PC-3 (cell line): ENCODE results near the gene AIG1. TPM values are rescaled to one million over a fixed set of nuclear protein-coding genes. Genes with fewer than 3 reads are reported as not detected.

Experiments
- ATAC-seq: fragments of 200-7000 bp; cut with Tn5 transposase; 2 replicates; pipeline ENCODE4 v1.9.1; 2020; ENCODE audit warnings: mild to moderate bottlenecking, moderate library complexity
- BruUV-seq: library from RNA; stranded (reverse); fragments of 400-500 nt; replicated peaks from 2 replicates; lab custom pipeline; 2021; lab: Mats Ljungman, UMichigan
- CTCF ChIA-PET: fragments of 300-600 bp; sonication (Branson Sonifier 250); formaldehyde crosslinking; loops from one replicate; lab custom pipeline; 2022; ENCODE audit warnings: antibody characterized with exemption; lab: Charles Lee
- POLR2A ChIA-PET: fragments of 300-600 bp; sonication (Branson Sonifier 250); formaldehyde crosslinking; loops from one replicate; lab custom pipeline; 2022; ENCODE audit warnings: antibody characterized with exemption; ENCODE audit not compliant: unreplicated experiment; lab: Charles Lee
- DNase-seq: peaks from one replicate; pipeline ENCODE4 v3.0.0-alpha.2; 2015
- H2AFZ ChIP-seq: fragments of 300-600 bp; sonication (generic); 2 replicates; pipeline ENCODE4 v1.6.0; 2016; ENCODE audit warnings: antibody characterized with exemption, low read length
- H3F3A ChIP-seq: fragments of 300-600 bp; sonication (generic); one replicate; pipeline ENCODE4 v1.6.0; 2017; ENCODE audit warnings: antibody characterized with exemption, low read length, control low read depth, mild to moderate bottlenecking; ENCODE audit not compliant: unreplicated experiment
- H3K27ac ChIP-seq: fragments of 300-600 bp; sonication (generic); 2 replicates; pipeline ENCODE4 v1.5.1; 2016; ENCODE audit warnings: mild to moderate bottlenecking, low read length
- H3K27me3 ChIP-seq: fragments of 300-600 bp; sonication (generic); 2 replicates; pipeline ENCODE4 v1.6.1; 2016; ENCODE audit warnings: low read length, mixed read lengths
- H3K36me3 ChIP-seq: fragments of 300-600 bp; sonication (generic); 2 replicates; pipeline ENCODE4 v1.6.1; 2016; ENCODE audit warnings: low read depth, mixed run types, low read length, mixed read lengths
- H3K4me1 ChIP-seq: fragments of 300-600 bp; sonication (generic); 2 replicates; pipeline ENCODE4 v1.5.1; 2016; ENCODE audit warnings: low read length; ENCODE audit not compliant: insufficient read depth
- H3K4me2 ChIP-seq: fragments of 300-600 bp; sonication (generic); 2 replicates; pipeline ENCODE4 v1.6.0; 2016; ENCODE audit warnings: low read length
- H3K4me3 ChIP-seq: fragments of 300-600 bp; sonication (generic); 2 replicates; pipeline ENCODE4 v1.5.1; 2016; ENCODE audit warnings: mild to moderate bottlenecking, low read length, mixed read lengths
- H3K79me2 ChIP-seq: fragments of 300-600 bp; sonication (generic); 2 replicates; pipeline ENCODE4 v1.6.1; 2017; ENCODE audit warnings: low read length, mixed read lengths
- H3K9ac ChIP-seq: fragments of 300-600 bp; sonication (generic); 2 replicates; pipeline ENCODE4 v1.6.0; 2016; ENCODE audit warnings: mild to moderate bottlenecking, low read length
- H3K9me2 ChIP-seq: fragments of 300-600 bp; sonication (generic); replicated peaks from 2 replicates; pipeline ENCODE4 v1.6.1; 2016; ENCODE audit warnings: mixed run types, low read length, mixed read lengths
- H3K9me3 ChIP-seq: fragments of 300-600 bp; sonication (generic); 2 replicates; pipeline ENCODE4 v1.6.1; 2016; ENCODE audit warnings: low read length, mixed read lengths
- H4K20me1 ChIP-seq: fragments of 300-600 bp; sonication (generic); 2 replicates; pipeline ENCODE4 v1.6.1; 2016; ENCODE audit warnings: low read length, mixed read lengths
- EZH2 ChIP-seq: fragments of 300-600 bp; sonication (generic); IDR thresholded peaks from one replicate; pipeline ENCODE4 v1.6.1; 2017; ENCODE audit warnings: antibody characterized with exemption, mild to moderate bottlenecking, low read length; ENCODE audit not compliant: unreplicated experiment
- EZH2phosphoT487 ChIP-seq: fragments of 300-600 bp; sonication (generic); IDR thresholded peaks from 2 replicates; pipeline ENCODE4 v1.6.1; 2018; ENCODE audit warnings: mild to moderate bottlenecking, antibody characterized with exemption, low read length, borderline replicate concordance
- intact Hi-C: fragments of 100-400 bp; cut with micrococcal nuclease; formaldehyde crosslinking; loops from 2 replicates; pipeline ENCODE4 v1.9.0; 2023
- total RNA-seq: library from RNA; depleted of rRNA; stranded (reverse); fragments of >200 nt; gene quantifications from 2 replicates; pipeline ENCODE4 v1.2.3, GENCODE V29; 2014
- TF ChIP-seq, protein P1 (sequence below): fragments of 300-600 bp; sonication (generic); conservative IDR thresholded peaks from 2 replicates; pipeline ENCODE4 v1.5.1; 2017; ENCODE audit warnings: antibody characterized with exemption, low read depth, mild to moderate bottlenecking, low read length

AIG1 gene
- total RNA-seq, 1 experiment from 2014 or later: 32.7 TPM

DNA sequence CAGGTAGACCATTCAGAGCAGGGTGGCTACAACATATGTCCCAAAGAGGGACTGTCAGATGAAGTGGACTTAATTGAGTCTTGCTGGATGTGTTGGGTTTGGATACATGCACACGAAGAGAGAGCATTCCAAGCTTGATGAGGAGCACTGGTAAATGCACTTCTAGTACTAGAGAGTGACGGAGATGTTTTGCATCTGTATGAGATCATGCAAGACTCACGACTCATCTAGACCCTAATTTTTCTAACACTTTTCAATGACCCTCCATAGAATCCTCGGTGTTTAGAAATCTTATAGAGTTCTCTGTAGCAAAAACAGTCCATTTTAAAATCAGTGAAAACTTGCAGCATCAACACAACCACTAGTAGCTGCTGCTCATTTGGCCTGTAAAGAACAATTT lies 4.8 kb upstream of the AIG1 start:
- Histone ChIP-seq H3K4me2 (no peak overlapping the region), H3K4me3 (no peak overlapping the region), H3F3A (no peaks in the 10 kb centered on the region), H4K20me1 (no peaks in the 10 kb centered on the region), H3K9me2 (no peaks in the 10 kb centered on the region), H3K9ac (no peak overlapping the region), H2AFZ (no peak overlapping the region), H3K27me3 (no peaks in the 10 kb centered on the region), H3K9me3 (no peaks in the 10 kb centered on the region), H3K27ac (no peak overlapping the region), H3K4me1 (peaks cover 11% of the 10 kb centered on the region), H3K79me2 (peaks cover 1% of the 10 kb centered on the region), H3K36me3 (no peaks in the 10 kb centered on the region)
- CTCF ChIA-PET: no interaction called here
- intact Hi-C loops: loop anchor here (5.0 to 10.0 kb wide), 2 partner anchors 361 to 371 kb away; no protein-coding TSS in a partner anchor
- POLR2A ChIA-PET: no interaction called here
- DNase-seq (no peak), ATAC-seq (no peak)
- TF ChIP-seq, protein P1, sequence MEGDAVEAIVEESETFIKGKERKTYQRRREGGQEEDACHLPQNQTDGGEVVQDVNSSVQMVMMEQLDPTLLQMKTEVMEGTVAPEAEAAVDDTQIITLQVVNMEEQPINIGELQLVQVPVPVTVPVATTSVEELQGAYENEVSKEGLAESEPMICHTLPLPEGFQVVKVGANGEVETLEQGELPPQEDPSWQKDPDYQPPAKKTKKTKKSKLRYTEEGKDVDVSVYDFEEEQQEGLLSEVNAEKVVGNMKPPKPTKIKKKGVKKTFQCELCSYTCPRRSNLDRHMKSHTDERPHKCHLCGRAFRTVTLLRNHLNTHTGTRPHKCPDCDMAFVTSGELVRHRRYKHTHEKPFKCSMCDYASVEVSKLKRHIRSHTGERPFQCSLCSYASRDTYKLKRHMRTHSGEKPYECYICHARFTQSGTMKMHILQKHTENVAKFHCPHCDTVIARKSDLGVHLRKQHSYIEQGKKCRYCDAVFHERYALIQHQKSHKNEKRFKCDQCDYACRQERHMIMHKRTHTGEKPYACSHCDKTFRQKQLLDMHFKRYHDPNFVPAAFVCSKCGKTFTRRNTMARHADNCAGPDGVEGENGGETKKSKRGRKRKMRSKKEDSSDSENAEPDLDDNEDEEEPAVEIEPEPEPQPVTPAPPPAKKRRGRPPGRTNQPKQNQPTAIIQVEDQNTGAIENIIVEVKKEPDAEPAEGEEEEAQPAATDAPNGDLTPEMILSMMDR: no peak
- TF ChIP-seq EZH2phosphoT487 (no peak), EZH2 (no peak)
- no TSS peak for BruUV-seq

DNA sequence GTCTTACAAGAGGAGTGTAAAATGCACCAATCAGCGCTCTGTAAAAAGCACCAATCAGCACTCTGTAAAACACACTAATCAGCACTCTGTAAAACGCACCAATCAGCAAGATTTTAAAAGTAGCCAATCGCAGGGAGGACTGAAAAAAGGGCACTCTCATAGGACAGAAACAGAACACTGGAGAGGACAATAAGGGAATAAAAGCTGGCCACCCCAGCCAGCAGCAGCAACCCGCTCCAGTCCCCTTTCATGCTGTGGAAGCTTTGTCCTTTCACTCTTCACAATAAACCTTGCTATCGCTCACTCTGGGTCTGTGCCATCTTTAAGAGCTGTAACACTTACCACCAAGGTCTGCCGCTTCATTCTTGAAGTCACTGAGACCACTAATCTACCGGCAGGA lies 1.7 kb upstream of the AIG1 start:
- ChIA-PET CTCF (no interaction called here), POLR2A (interaction anchor here (0.6 kb wide), 1 partner anchor 293 kb away, joined by 4 read pairs; no protein-coding TSS in a partner anchor)
- Histone ChIP-seq H3K4me2 (peak overlapping the region; percentile 84), H3K9me2 (no peaks in the 10 kb centered on the region), H3K36me3 (no peaks in the 10 kb centered on the region), H3K4me3 (peak overlapping the region; percentile 90), H3K9me3 (no peaks in the 10 kb centered on the region), H3K4me1 (peaks cover 22% of the 10 kb centered on the region), H3K27ac (peak overlapping the region; percentile 89), H4K20me1 (no peaks in the 10 kb centered on the region), H3F3A (no peaks in the 10 kb centered on the region), H3K9ac (peak overlapping the region; percentile 30; the same call in 1 of the 2 replicates), H2AFZ (no peak overlapping the region), H3K79me2 (peaks cover 26% of the 10 kb centered on the region), H3K27me3 (no peaks in the 10 kb centered on the region)
- TF ChIP-seq EZH2: no peak
- TF ChIP-seq EZH2phosphoT487: no peak
- TF ChIP-seq, protein P1: no peak
- BruUV-seq: no TSS peak
- intact Hi-C loops: loop anchor here (1.0 to 10.0 kb wide), 3 partner anchors 45 to 368 kb away; no protein-coding TSS in a partner anchor
- ATAC-seq (no peak), DNase-seq (peak; percentile 27)

DNA sequence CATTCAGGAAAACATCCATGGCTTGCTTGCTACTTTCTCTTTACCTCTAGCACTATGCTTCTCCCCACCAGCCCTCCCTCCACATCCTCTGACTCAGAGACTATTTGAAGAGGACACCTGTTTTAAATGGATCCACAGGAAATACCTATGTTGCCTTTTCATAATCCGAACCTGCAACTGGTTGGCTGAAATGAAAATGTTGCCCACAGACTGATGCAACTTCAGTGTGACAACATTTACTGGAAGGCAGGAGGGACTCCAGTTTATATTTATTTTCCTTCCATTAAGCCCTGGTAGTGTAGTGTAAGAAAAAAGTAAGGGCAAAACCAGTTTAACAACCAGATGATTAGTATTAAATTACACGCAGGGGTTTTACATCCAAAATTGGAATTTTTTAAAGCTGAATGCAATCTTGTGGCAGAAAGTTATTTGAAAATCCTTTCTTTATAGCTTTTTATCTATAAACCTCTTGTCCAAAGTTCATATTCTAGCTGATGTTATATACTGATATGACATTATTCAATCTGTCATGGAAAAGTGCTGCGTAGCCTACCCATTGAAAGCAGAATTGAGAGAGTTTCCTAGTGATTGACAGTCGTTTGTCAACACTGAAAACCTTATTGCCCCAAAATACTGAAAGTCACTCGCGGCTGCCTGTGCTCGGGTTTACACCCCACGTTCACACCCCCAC lies 881 bp upstream of the AIG1 start:
- ChIA-PET POLR2A (interaction anchor here (0.6 to 0.7 kb wide), 2 partner anchors 48 to 140 kb away, joined by 3 to 6 read pairs; no protein-coding TSS in a partner anchor), CTCF (no interaction called here)
- Histone ChIP-seq H3K4me3 (peak overlapping the region; percentile 90), H3K4me2 (peak overlapping the region; percentile 84), H3K9me3 (no peaks in the 10 kb centered on the region), H3K27ac (peak overlapping the region; percentile 89), H3K27me3 (no peaks in the 10 kb centered on the region), H3K79me2 (peaks cover 27% of the 10 kb centered on the region), H3K9ac (peak overlapping the region; percentile 90), H4K20me1 (no peaks in the 10 kb centered on the region), H3F3A (no peaks in the 10 kb centered on the region), H3K36me3 (no peaks in the 10 kb centered on the region), H2AFZ (peak overlapping the region; percentile 91), H3K4me1 (peaks cover 22% of the 10 kb centered on the region), H3K9me2 (no peaks in the 10 kb centered on the region)
- BruUV-seq: TSS peak; percentile 81
- intact Hi-C loops: loop anchor here (1.0 to 10.0 kb wide), 5 partner anchors 46 to 367 kb away; no protein-coding TSS in a partner anchor
- DNase-seq: peak; percentile 93
- TF ChIP-seq, protein P1: no peak
- no peak for TF ChIP-seq EZH2phosphoT487
- TF ChIP-seq EZH2: no peak
- peak; percentile 75 for ATAC-seq
